HG02885 (cell line): ENCODE data around the gene C1orf122.

ENCODE experiments used
- ATAC-seq: cut with Tn5 transposase; IDR thresholded peaks from one replicate; pipeline ENCODE4 v1.9.1; 2021; ENCODE audit warnings: mild to moderate bottlenecking; ENCODE audit not compliant: unreplicated experiment, poor library complexity

Gene C1orf122

GRCh38 chr1:37795340-37796125 is 12.1 kb upstream of the C1orf122 start:
- ATAC-seq, result no peak

- ATAC-seq, result no peak
These were observed 9.7 kb upstream of the C1orf122 start for GRCh38 chr1:37797750-37798345.

- no peak for ATAC-seq
These were observed 5.2 kb upstream of the C1orf122 start for GRCh38 chr1:37802439-37802838.

- no peak for ATAC-seq
These were observed 403 bp upstream of the C1orf122 start for GRCh38 chr1:37807220-37807554.

GRCh38 chr1:37808369-37809319 is 1.1 kb downstream of the C1orf122 start:
- peak; percentile 34 for ATAC-seq

GRCh38 chr1:37809942-37810341 is 2.4 kb downstream of the C1orf122 start:
- ATAC-seq, result no peak

- peak; percentile 33 for ATAC-seq
These were observed 3.6 kb downstream of the C1orf122 start for GRCh38 chr1:37811027-37811655.

GRCh38 chr1:37813529-37814145 is 6.0 kb downstream of the C1orf122 start:
- ATAC-seq, result no peak

GRCh38 chr1:37814252-37814651 is 6.7 kb downstream of the C1orf122 start:
- ATAC-seq, result no peak

GRCh38 chr1:37817481-37817880 is 9.9 kb downstream of the C1orf122 start:
- ATAC-seq, result no peak

- ATAC-seq, result no peak
These were observed 13.9 kb downstream of the C1orf122 start for GRCh38 chr1:37821481-37821880.

GRCh38 chr1:37822906-37823815 is 15.6 kb downstream of the C1orf122 start:
- ATAC-seq, result no peak

- ATAC-seq, result no peak
These were observed 16.4 kb downstream of the C1orf122 start for GRCh38 chr1:37824001-37824400.

GRCh38 chr1:37825506-37825905 is 17.9 kb downstream of the C1orf122 start:
- ATAC-seq, result no peak

- ATAC-seq, result no peak
These were observed 21.0 kb downstream of the C1orf122 start for GRCh38 chr1:37828410-37829074.

GRCh38 chr1:37831109-37831508 is 23.5 kb downstream of the C1orf122 start:
- no peak for ATAC-seq

GRCh38 chr1:37831809-37832208 is 24.2 kb downstream of the C1orf122 start:
- ATAC-seq, result no peak

GRCh38 chr1:37836788-37837187 is 29.2 kb downstream of the C1orf122 start:
- no peak for ATAC-seq

GRCh38 chr1:37839676-37840075 is 32.1 kb downstream of the C1orf122 start:
- ATAC-seq, result no peak
